ENCODE measurements around the gene MAPT. TPM values are rescaled to one million over a fixed set of nuclear protein-coding genes. Genes with fewer than 3 reads are reported as not detected.

The MAPT gene
- total and polyA plus RNA-seq, 4 donors = 48.2 to 446 (median 261) TPM

- peaks cover 15% of the 10 kb centered on the region for H3K36me3 ChIP-seq (ENCODE audit: control insufficient read depth, insufficient read depth, low read length)
- H3K27me3 ChIP-seq (ENCODE audit: control insufficient read depth, insufficient read depth, low read length) = no peaks in the 10 kb centered on the region
- WGBS (ENCODE audit: insufficient coverage) = 96% methylated on average over 8 of the region's 8 CpGs
- H3K9me3 ChIP-seq (ENCODE audit: control insufficient read depth, insufficient read depth, low read length) = no peaks in the 10 kb centered on the region
- H3K4me1 ChIP-seq (ENCODE audit: control insufficient read depth, insufficient read depth, low read length) = no peaks in the 10 kb centered on the region
- DNase-seq (ENCODE audit: low read depth in 4 of 6, low spot score in 6 of 6) = no peak
- H3K27ac ChIP-seq (ENCODE audit: low read depth, low read length) = no peak overlapping the region
- H3K4me3 ChIP-seq (ENCODE audit: low read depth, low read length) = no peak overlapping the region
Observed at GRCh38 chr17:46053911-46054534, 159.7 kb downstream of the MAPT start.

GRCh38 chr17:46056800-46057304 lies 162.5 kb downstream of the MAPT start:
- Histone ChIP-seq H3K27me3 (ENCODE audit: control insufficient read depth, insufficient read depth, low read length) (no peaks in the 10 kb centered on the region), H3K4me3 (ENCODE audit: low read depth, low read length) (no peak overlapping the region), H3K36me3 (ENCODE audit: control insufficient read depth, insufficient read depth, low read length) (peaks cover 12% of the 10 kb centered on the region), H3K9me3 (ENCODE audit: control insufficient read depth, insufficient read depth, low read length) (no peaks in the 10 kb centered on the region), H3K4me1 (ENCODE audit: control insufficient read depth, insufficient read depth, low read length) (no peaks in the 10 kb centered on the region), H3K27ac (ENCODE audit: low read depth, low read length) (no peak overlapping the region)
- peak in 1 of 6 donors; percentile 22 for DNase-seq (ENCODE audit: low read depth in 4 of 6, low spot score in 6 of 6)
- no CpG with 5 or more reads among the region's 4 CpGs for WGBS (ENCODE audit: insufficient coverage)

GRCh38 chr17:46057366-46057765 lies 163.0 kb downstream of the MAPT start:
- H3K27ac ChIP-seq (ENCODE audit: low read depth, low read length) = no peak overlapping the region
- WGBS (ENCODE audit: insufficient coverage) = 100% methylated on average over 2 of the region's 4 CpGs
- no peaks in the 10 kb centered on the region for H3K27me3 ChIP-seq (ENCODE audit: control insufficient read depth, insufficient read depth, low read length)

GRCh38 chr17:46059486-46059885 lies 165.1 kb downstream of the MAPT start:
- Histone ChIP-seq H3K27ac (ENCODE audit: low read depth, low read length) (no peak overlapping the region), H3K36me3 (ENCODE audit: control insufficient read depth, insufficient read depth, low read length) (peaks cover 14% of the 10 kb centered on the region), H3K9me3 (ENCODE audit: control insufficient read depth, insufficient read depth, low read length) (no peaks in the 10 kb centered on the region), H3K27me3 (ENCODE audit: control insufficient read depth, insufficient read depth, low read length) (no peaks in the 10 kb centered on the region), H3K4me3 (ENCODE audit: low read depth, low read length) (no peak overlapping the region), H3K4me1 (ENCODE audit: control insufficient read depth, insufficient read depth, low read length) (no peaks in the 10 kb centered on the region)
- DNase-seq (ENCODE audit: low read depth in 4 of 6, low spot score in 6 of 6) = no peak
- 90% methylated on average over 6 of the region's 6 CpGs for WGBS (ENCODE audit: insufficient coverage)

More at GRCh38 chr17:46057366-46057765, 163.0 kb downstream of the MAPT start:
- no peaks in the 10 kb centered on the region for H3K9me3 ChIP-seq (ENCODE audit: control insufficient read depth, insufficient read depth, low read length)
- DNase-seq (ENCODE audit: low read depth in 4 of 6, low spot score in 6 of 6) = no peak
- H3K4me3 ChIP-seq (ENCODE audit: low read depth, low read length) = no peak overlapping the region
- H3K4me1 ChIP-seq (ENCODE audit: control insufficient read depth, insufficient read depth, low read length) = no peaks in the 10 kb centered on the region
- peaks cover 14% of the 10 kb centered on the region for H3K36me3 ChIP-seq (ENCODE audit: control insufficient read depth, insufficient read depth, low read length)

GRCh38 chr17:46060461-46060860 lies 166.1 kb downstream of the MAPT start:
- Histone ChIP-seq H3K27ac (ENCODE audit: low read depth, low read length) (no peak overlapping the region), H3K36me3 (ENCODE audit: control insufficient read depth, insufficient read depth, low read length) (peaks cover 17% of the 10 kb centered on the region), H3K4me1 (ENCODE audit: control insufficient read depth, insufficient read depth, low read length) (no peaks in the 10 kb centered on the region), H3K9me3 (ENCODE audit: control insufficient read depth, insufficient read depth, low read length) (no peaks in the 10 kb centered on the region), H3K27me3 (ENCODE audit: control insufficient read depth, insufficient read depth, low read length) (no peaks in the 10 kb centered on the region), H3K4me3 (ENCODE audit: low read depth, low read length) (no peak overlapping the region)
- no CpG with 5 or more reads among the region's 2 CpGs for WGBS (ENCODE audit: insufficient coverage)
- DNase-seq (ENCODE audit: low read depth in 4 of 6, low spot score in 6 of 6) = no peak

DNA sequence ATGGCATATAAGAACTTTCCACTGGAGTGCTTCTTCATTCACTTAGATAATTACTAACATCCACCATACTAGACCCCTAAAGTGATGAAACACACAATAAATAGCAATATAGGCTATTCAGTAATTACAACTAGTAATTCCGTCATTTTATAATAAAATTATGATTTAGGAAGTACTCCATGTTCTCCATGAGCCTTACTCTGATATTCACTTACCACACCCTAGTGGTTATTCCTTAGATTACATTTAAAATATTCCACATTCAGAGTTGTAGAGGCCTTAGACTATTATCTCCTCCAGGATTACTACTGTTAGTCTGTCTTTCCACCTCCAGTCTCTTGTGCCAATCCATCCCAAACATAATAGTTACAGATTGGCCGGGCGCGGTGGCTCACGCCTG lies 167.1 kb downstream of the MAPT start:
- H3K9me3 ChIP-seq (ENCODE audit: control insufficient read depth, insufficient read depth, low read length) = no peaks in the 10 kb centered on the region
- no peaks in the 10 kb centered on the region for H3K4me1 ChIP-seq (ENCODE audit: control insufficient read depth, insufficient read depth, low read length)
- DNase-seq (ENCODE audit: low read depth in 4 of 6, low spot score in 6 of 6) = peak in 1 of 6 donors; percentile 41
- peaks cover 23% of the 10 kb centered on the region for H3K36me3 ChIP-seq (ENCODE audit: control insufficient read depth, insufficient read depth, low read length)
- WGBS (ENCODE audit: insufficient coverage) = 90% methylated on average over 4 of the region's 5 CpGs
- no peak overlapping the region for H3K4me3 ChIP-seq (ENCODE audit: low read depth, low read length)
- no peaks in the 10 kb centered on the region for H3K27me3 ChIP-seq (ENCODE audit: control insufficient read depth, insufficient read depth, low read length)
- no peak overlapping the region for H3K27ac ChIP-seq (ENCODE audit: low read depth, low read length)

DNA sequence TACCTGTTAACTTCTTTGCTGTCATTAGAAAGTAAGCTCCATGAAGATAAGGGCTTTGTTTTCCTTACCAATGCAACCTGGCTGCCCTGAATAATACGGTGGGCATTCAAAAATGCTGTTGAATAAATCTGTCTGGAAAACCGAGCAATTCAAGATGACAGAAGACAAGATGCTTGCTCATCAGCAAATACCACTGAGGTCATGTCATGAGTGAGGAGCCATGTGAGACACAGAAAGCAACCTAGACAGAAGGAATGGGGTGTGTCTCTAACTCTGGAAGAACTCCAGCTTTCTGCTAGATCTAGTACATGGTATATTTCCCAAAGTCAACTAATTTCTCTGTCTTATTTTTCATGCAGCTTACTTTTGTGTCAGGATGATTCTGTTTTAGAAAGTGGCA lies 168.9 kb downstream of the MAPT start:
- H3K4me3 ChIP-seq (ENCODE audit: low read depth, low read length) = no peak overlapping the region
- no peak overlapping the region for H3K27ac ChIP-seq (ENCODE audit: low read depth, low read length)
- WGBS (ENCODE audit: insufficient coverage) = 61% methylated on average over 2 of the region's 2 CpGs
- H3K36me3 ChIP-seq (ENCODE audit: control insufficient read depth, insufficient read depth, low read length) = peaks cover 26% of the 10 kb centered on the region
- H3K9me3 ChIP-seq (ENCODE audit: control insufficient read depth, insufficient read depth, low read length) = no peaks in the 10 kb centered on the region
- H3K4me1 ChIP-seq (ENCODE audit: control insufficient read depth, insufficient read depth, low read length) = no peaks in the 10 kb centered on the region
- H3K27me3 ChIP-seq (ENCODE audit: control insufficient read depth, insufficient read depth, low read length) = no peaks in the 10 kb centered on the region
- no peak for DNase-seq (ENCODE audit: low read depth in 4 of 6, low spot score in 6 of 6)

DNA sequence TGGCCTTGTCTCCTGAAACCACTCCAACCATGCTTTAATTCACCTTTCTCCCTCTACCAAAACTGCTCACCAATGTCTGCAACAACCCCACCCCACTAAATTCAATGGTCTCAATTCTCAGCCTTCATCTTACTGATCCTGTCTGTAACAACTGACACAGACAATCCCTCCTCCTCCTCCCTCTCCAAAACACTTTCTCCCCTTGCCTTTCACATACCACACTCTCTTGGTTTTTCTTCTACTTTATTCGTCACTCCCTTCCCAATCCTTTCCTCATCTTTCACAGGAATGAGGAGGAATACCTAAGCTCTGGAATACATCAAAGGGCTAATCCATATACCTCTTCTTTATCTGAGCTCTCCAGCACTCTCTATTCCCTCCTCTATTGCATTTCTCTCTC lies 170.1 kb downstream of the MAPT start:
- H3K9me3 ChIP-seq (ENCODE audit: control insufficient read depth, insufficient read depth, low read length) = no peaks in the 10 kb centered on the region
- DNase-seq (ENCODE audit: low read depth in 4 of 6, low spot score in 6 of 6) = no peak
- WGBS (ENCODE audit: insufficient coverage) = 80% methylated on average over 1 of the region's 1 CpG
- no peak overlapping the region for H3K4me3 ChIP-seq (ENCODE audit: low read depth, low read length)
- H3K27ac ChIP-seq (ENCODE audit: low read depth, low read length) = no peak overlapping the region
- no peaks in the 10 kb centered on the region for H3K27me3 ChIP-seq (ENCODE audit: control insufficient read depth, insufficient read depth, low read length)
- no peaks in the 10 kb centered on the region for H3K4me1 ChIP-seq (ENCODE audit: control insufficient read depth, insufficient read depth, low read length)
- H3K36me3 ChIP-seq (ENCODE audit: control insufficient read depth, insufficient read depth, low read length) = peaks cover 22% of the 10 kb centered on the region

GRCh38 chr17:46071796-46072195 lies 177.4 kb downstream of the MAPT start:
- no peaks in the 10 kb centered on the region for H3K4me1 ChIP-seq (ENCODE audit: control insufficient read depth, insufficient read depth, low read length)

DNA sequence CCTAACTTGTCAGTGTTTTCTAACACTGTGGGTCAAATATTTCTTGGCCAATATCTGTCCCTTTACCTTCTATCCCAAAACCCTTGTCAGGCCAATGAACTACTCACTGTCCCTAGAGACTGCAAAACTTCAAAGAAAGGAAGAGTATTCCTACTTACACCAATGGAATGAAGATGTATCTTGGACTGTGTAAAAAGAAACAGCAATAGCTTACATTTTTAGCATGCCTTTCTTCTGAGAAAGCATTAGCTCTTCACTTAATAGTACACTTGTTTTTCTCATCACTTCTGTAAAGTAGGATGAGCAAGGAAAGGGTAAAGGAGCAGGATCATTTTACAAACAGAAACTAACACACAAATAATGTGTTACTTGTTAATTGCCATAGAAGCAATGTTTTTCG lies 178.6 kb downstream of the MAPT start:
- no peaks in the 10 kb centered on the region for H3K36me3 ChIP-seq (ENCODE audit: control insufficient read depth, insufficient read depth, low read length)
- no peak overlapping the region for H3K27ac ChIP-seq (ENCODE audit: low read depth, low read length)
- WGBS (ENCODE audit: insufficient coverage) = no CpG with 5 or more reads among the region's 1 CpG

More at GRCh38 chr17:46071796-46072195, 177.4 kb downstream of the MAPT start:
- DNase-seq (ENCODE audit: low read depth in 4 of 6, low spot score in 6 of 6) = no peak
- no CpG with 5 or more reads among the region's 5 CpGs for WGBS (ENCODE audit: insufficient coverage)
- H3K27me3 ChIP-seq (ENCODE audit: control insufficient read depth, insufficient read depth, low read length) = no peaks in the 10 kb centered on the region
- no peaks in the 10 kb centered on the region for H3K36me3 ChIP-seq (ENCODE audit: control insufficient read depth, insufficient read depth, low read length)
- no peaks in the 10 kb centered on the region for H3K9me3 ChIP-seq (ENCODE audit: control insufficient read depth, insufficient read depth, low read length)
- no peak overlapping the region for H3K4me3 ChIP-seq (ENCODE audit: low read depth, low read length)
- no peak overlapping the region for H3K27ac ChIP-seq (ENCODE audit: low read depth, low read length)

More for the DNA sequence above, 178.6 kb downstream of the MAPT start:
- Histone ChIP-seq H3K27me3 (ENCODE audit: control insufficient read depth, insufficient read depth, low read length) (no peaks in the 10 kb centered on the region), H3K4me3 (ENCODE audit: low read depth, low read length) (no peak overlapping the region), H3K4me1 (ENCODE audit: control insufficient read depth, insufficient read depth, low read length) (no peaks in the 10 kb centered on the region), H3K9me3 (ENCODE audit: control insufficient read depth, insufficient read depth, low read length) (no peaks in the 10 kb centered on the region)
- DNase-seq (ENCODE audit: low read depth in 4 of 6, low spot score in 6 of 6) = no peak
